ENCODE data around the gene S100A5. TPM values are rescaled to one million over a fixed set of nuclear protein-coding genes. Genes with fewer than 3 reads are reported as not detected.

Gene S100A5
- total RNA-seq, 1 experiment from 2014 or later = not detected

- H3K4me2 ChIP-seq (ENCODE audit: insufficient read depth, insufficient read length, low read length) = no peak overlapping the region
- no peak overlapping the region for H3K9ac ChIP-seq (ENCODE audit: extremely low read depth, insufficient read length, low read length)
- no peak overlapping the region for H2BK12ac ChIP-seq (ENCODE audit: insufficient read length, low read depth, low read length)
- no peaks in the 10 kb centered on the region for H3K23me2 ChIP-seq (ENCODE audit: insufficient read length, low read depth, low read length, poor library complexity, severe bottlenecking)
- H3T11ph ChIP-seq (ENCODE audit: low read length) = no peak overlapping the region
- H3K79me1 ChIP-seq (ENCODE audit: insufficient read depth, low read depth, low read length, poor library complexity, severe bottlenecking) = no peaks in the 10 kb centered on the region
- no peak overlapping the region for H3K4ac ChIP-seq (ENCODE audit: low read depth, low read length)
- peaks cover 6 to 9% of the 10 kb centered on the region in 2 experiments; a peak in 3 of 4 replicates for H3K4me1 Mint-ChIP-seq
- no peak overlapping the region for H2BK15ac ChIP-seq (ENCODE audit: low read depth, low read length)
- H2AFZ ChIP-seq (ENCODE audit: low read length) = no peak overlapping the region
- no peak overlapping the region for H3K14ac ChIP-seq (ENCODE audit: insufficient read depth, low read length)
- peaks cover 57% of the 10 kb centered on the region for H3K27me3 Mint-ChIP-seq (ENCODE audit: low read depth)
- H2AK5ac ChIP-seq (ENCODE audit: insufficient read length, low read length) = no peak overlapping the region
- no peak overlapping the region for H4K91ac ChIP-seq (ENCODE audit: insufficient read length, low read depth, low read length)
- H3K9me3 Mint-ChIP-seq = no peaks in the 10 kb centered on the region
- no peaks in the 10 kb centered on the region for H4K20me1 ChIP-seq (ENCODE audit: control insufficient read depth, insufficient read depth, insufficient read length)
- no peak overlapping the region for H3K23ac ChIP-seq (ENCODE audit: insufficient read length, low read depth, low read length)
- H2BK20ac ChIP-seq (ENCODE audit: low read depth, low read length, poor library complexity, severe bottlenecking) = no peak overlapping the region
- no peak overlapping the region for H4K8ac ChIP-seq (replicated peaks; ENCODE audit: insufficient read length, low read depth, low read length)
- H3K9me3 ChIP-seq (ENCODE audit: control insufficient read depth, low read depth, low read length) = no peaks in the 10 kb centered on the region
- peak; percentile 96 for TF ChIP-seq CTCF (conservative IDR thresholded peaks at IDR 0.05)
- DNase-seq = peak; percentile 92
- no peak overlapping the region for H3K27ac Mint-ChIP-seq
- H3K4me1 ChIP-seq (ENCODE audit: insufficient read depth, low read length) = no peaks in the 10 kb centered on the region
- no peak overlapping the region for H3K18ac ChIP-seq (ENCODE audit: insufficient read length, low read depth, low read length)
- no CpG with 5 or more reads among the region's 7 CpGs for WGBS (ENCODE audit: extremely low coverage, insufficient read length, low lambda C conversion rate)
- H3K4me3 Mint-ChIP-seq = peak overlapping the region in 1 of 2 experiments; percentile 24; a peak in 1 of 5 replicates
- no peak overlapping the region for H2BK120ac ChIP-seq (ENCODE audit: low read depth, low read length, poor library complexity, severe bottlenecking)
- H3K56ac ChIP-seq (ENCODE audit: insufficient read length, low read depth, low read length) = no peak overlapping the region
- H4K5ac ChIP-seq (ENCODE audit: insufficient read length, low read depth, low read length) = no peak overlapping the region
- H3K36me3 Mint-ChIP-seq (ENCODE audit: insufficient read depth in 1 of 3, low read depth in 3 of 3) = no peaks in the 10 kb centered on the region
- H2BK5ac ChIP-seq (ENCODE audit: insufficient read length, low read length) = no peak overlapping the region
- H3K79me2 ChIP-seq (ENCODE audit: insufficient read depth, low read length) = no peaks in the 10 kb centered on the region
- no peak overlapping the region for H3K27ac ChIP-seq (ENCODE audit: insufficient read length, low read depth, low read length)
- H3K27me3 ChIP-seq (ENCODE audit: insufficient read depth, low read length) = no peaks in the 10 kb centered on the region
Observed at GRCh38 chr1:153510984-153511410, 29.7 kb downstream of the S100A5 start.
